Stimulated activated CD4-positive, alpha-beta T cell treated with anti-CD3 and anti-CD28 coated beads, Interleukin-1b, Interleukin-23, amount 100 ng/mL, for 24 hours (primary cell): ENCODE data around the gene PRKCE.

Experiments
- DNase-seq, 4 experiments: peaks; one replicate each; pipeline ENCODE4 v3.0.0-alpha.2; 2020; ENCODE audit warnings: low read depth in 4 of 4, low spot score in 1 of 4

PRKCE gene

GRCh38 chr2:46096260-46096659, 444.8 kb downstream of the PRKCE start:
- no peak for DNase-seq

- no peak for DNase-seq
Observed at GRCh38 chr2:46097714-46098480, 446.4 kb downstream of the PRKCE start.

GRCh38 chr2:46098621-46099062, 447.2 kb downstream of the PRKCE start:
- DNase-seq = no peak

- DNase-seq = no peak
Observed at GRCh38 chr2:46101557-46102220, 450.2 kb downstream of the PRKCE start.

- DNase-seq = no peak
Observed at GRCh38 chr2:46106690-46107089, 455.2 kb downstream of the PRKCE start.

- no peak for DNase-seq
Observed at GRCh38 chr2:46114996-46115395, 463.5 kb downstream of the PRKCE start.

- no peak for DNase-seq
Observed at GRCh38 chr2:46116150-46116549, 464.7 kb downstream of the PRKCE start.

- DNase-seq = no peak
Observed at GRCh38 chr2:46116553-46116991, 465.1 kb downstream of the PRKCE start.

GRCh38 chr2:46117379-46117778, 465.9 kb downstream of the PRKCE start:
- DNase-seq = no peak

GRCh38 chr2:46117994-46118393, 466.5 kb downstream of the PRKCE start:
- DNase-seq = no peak

GRCh38 chr2:46118656-46119371, 467.3 kb downstream of the PRKCE start:
- no peak for DNase-seq

- DNase-seq = no peak
Observed at GRCh38 chr2:46119453-46119852, 468.0 kb downstream of the PRKCE start.

- DNase-seq = no peak
Observed at GRCh38 chr2:46120792-46121555, 469.5 kb downstream of the PRKCE start.

GRCh38 chr2:46122318-46122976, 471.0 kb downstream of the PRKCE start:
- DNase-seq = no peak

- DNase-seq = no peak
Observed at GRCh38 chr2:46123013-46123412, 471.5 kb downstream of the PRKCE start.

- DNase-seq = no peak
Observed at GRCh38 chr2:46125798-46126197, 474.3 kb downstream of the PRKCE start.

- no peak for DNase-seq
Observed at GRCh38 chr2:46126571-46126970, 475.1 kb downstream of the PRKCE start.

- DNase-seq = no peak
Observed at GRCh38 chr2:46127176-46127575, 475.7 kb downstream of the PRKCE start.

- no peak for DNase-seq
Observed at GRCh38 chr2:46130511-46130910, 479.0 kb downstream of the PRKCE start.

- DNase-seq = no peak
Observed at GRCh38 chr2:46132996-46133395, 481.5 kb downstream of the PRKCE start.
